Measurements from ENCODE around the gene RAB28. TPM values are rescaled to one million over a fixed set of nuclear protein-coding genes. Genes with fewer than 3 reads are reported as not detected.

RAB28 gene
- total and polyA plus RNA-seq, 4 donors, result 23.7 to 34.7 (median 33.0) TPM

DNA sequence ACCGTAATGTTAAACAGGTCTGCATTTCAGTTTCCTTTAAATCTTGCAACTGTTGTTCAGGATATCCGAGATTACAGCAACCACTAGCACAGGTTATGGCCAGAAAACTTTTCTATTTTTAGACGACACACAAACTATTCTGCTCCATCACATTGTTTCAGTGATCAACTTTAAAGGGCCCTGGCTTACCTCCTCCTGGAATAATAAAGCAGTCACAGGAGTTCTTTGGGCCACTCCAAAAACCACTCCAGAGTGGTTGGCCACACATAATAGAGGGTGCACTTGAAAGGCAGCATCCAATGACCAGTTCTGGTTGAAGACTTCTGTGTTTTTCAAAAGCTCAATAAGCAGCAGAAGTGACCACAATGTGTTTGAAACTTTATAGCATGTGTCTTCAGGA lies 118.9 kb downstream of the RAB28 start:
- Histone ChIP-seq H3K9me3 (ENCODE audit: control insufficient read depth, insufficient read depth, low read length) (no peaks in the 10 kb centered on the region), H3K4me3 (ENCODE audit: low read depth, low read length) (no peak overlapping the region), H3K27me3 (ENCODE audit: control insufficient read depth, insufficient read depth, low read length) (no peaks in the 10 kb centered on the region), H3K36me3 (ENCODE audit: control insufficient read depth, insufficient read depth, low read length) (no peaks in the 10 kb centered on the region), H3K27ac (ENCODE audit: low read depth, low read length) (no peak overlapping the region), H3K4me1 (ENCODE audit: control insufficient read depth, insufficient read depth, low read length) (no peaks in the 10 kb centered on the region)
- 88% methylated on average over 2 of the region's 3 CpGs for WGBS (ENCODE audit: insufficient coverage)
- DNase-seq (ENCODE audit: low read depth in 4 of 6, low spot score in 6 of 6), result no peak

DNA sequence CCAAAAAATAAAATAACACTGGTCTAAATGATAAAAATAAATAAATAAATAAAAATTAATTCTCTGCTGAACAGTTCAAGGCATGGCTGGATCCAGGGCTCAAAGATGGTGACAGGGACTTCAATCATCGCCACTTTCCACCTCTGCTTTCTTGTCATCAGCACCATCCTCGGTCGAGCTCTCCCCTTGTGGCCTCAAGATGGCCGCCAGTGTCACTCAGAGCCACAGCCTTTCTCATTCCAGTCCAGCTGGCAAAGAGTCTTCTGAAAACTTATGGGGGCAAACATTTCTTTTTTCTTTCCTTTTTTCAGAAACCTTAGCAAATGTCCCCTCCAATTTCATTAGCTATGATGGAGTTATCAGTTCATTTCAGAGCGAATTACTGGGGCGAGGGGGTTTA lies 119.5 kb downstream of the RAB28 start:
- Histone ChIP-seq H3K4me3 (ENCODE audit: low read depth, low read length) (no peak overlapping the region), H3K4me1 (ENCODE audit: control insufficient read depth, insufficient read depth, low read length) (no peaks in the 10 kb centered on the region), H3K36me3 (ENCODE audit: control insufficient read depth, insufficient read depth, low read length) (no peaks in the 10 kb centered on the region), H3K27ac (ENCODE audit: low read depth, low read length) (no peak overlapping the region), H3K27me3 (ENCODE audit: control insufficient read depth, insufficient read depth, low read length) (no peaks in the 10 kb centered on the region), H3K9me3 (ENCODE audit: control insufficient read depth, insufficient read depth, low read length) (no peaks in the 10 kb centered on the region)
- WGBS (ENCODE audit: insufficient coverage), result 96% methylated on average over 4 of the region's 6 CpGs
- no peak for DNase-seq (ENCODE audit: low read depth in 4 of 6, low spot score in 6 of 6)

GRCh38 chr4:13364172-13364571 lies 120.0 kb downstream of the RAB28 start:
- no CpG with 5 or more reads among the region's 1 CpG for WGBS (ENCODE audit: insufficient coverage)
- DNase-seq (ENCODE audit: low read depth in 4 of 6, low spot score in 6 of 6), result no peak

DNA sequence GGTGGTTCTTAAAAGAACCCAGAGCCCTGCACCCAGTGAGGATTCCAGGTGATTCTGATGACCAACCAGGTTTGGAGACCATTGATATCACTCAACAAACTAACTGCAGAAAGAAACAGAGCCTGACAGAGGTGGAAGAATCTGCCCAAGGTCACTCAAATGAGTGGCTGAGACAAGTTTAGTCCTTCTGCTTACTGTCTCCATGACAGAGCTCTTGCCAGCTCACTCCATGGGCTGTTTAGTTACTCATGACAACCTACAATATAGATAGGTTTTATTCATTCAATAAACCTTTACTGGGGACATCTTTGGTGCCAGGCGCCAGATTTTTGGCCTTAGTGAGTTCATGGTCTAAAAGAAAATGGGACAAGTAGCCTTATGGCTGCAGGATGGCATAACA lies 124.3 kb downstream of the RAB28 start:
- Histone ChIP-seq H3K36me3 (ENCODE audit: control insufficient read depth, insufficient read depth, low read length) (no peaks in the 10 kb centered on the region), H3K27ac (ENCODE audit: low read depth, low read length) (no peak overlapping the region), H3K4me3 (ENCODE audit: low read depth, low read length) (no peak overlapping the region), H3K4me1 (ENCODE audit: control insufficient read depth, insufficient read depth, low read length) (no peaks in the 10 kb centered on the region), H3K27me3 (ENCODE audit: control insufficient read depth, insufficient read depth, low read length) (no peaks in the 10 kb centered on the region), H3K9me3 (ENCODE audit: control insufficient read depth, insufficient read depth, low read length) (no peaks in the 10 kb centered on the region)
- DNase-seq (ENCODE audit: low read depth in 4 of 6, low spot score in 6 of 6), result no peak
- WGBS (ENCODE audit: insufficient coverage), result 100% methylated on average over 1 of the region's 1 CpG

More at GRCh38 chr4:13364172-13364571, 120.0 kb downstream of the RAB28 start:
- H3K4me3 ChIP-seq (ENCODE audit: low read depth, low read length), result no peak overlapping the region
- no peaks in the 10 kb centered on the region for H3K27me3 ChIP-seq (ENCODE audit: control insufficient read depth, insufficient read depth, low read length)
- no peaks in the 10 kb centered on the region for H3K9me3 ChIP-seq (ENCODE audit: control insufficient read depth, insufficient read depth, low read length)
- H3K27ac ChIP-seq (ENCODE audit: low read depth, low read length), result no peak overlapping the region
- no peaks in the 10 kb centered on the region for H3K4me1 ChIP-seq (ENCODE audit: control insufficient read depth, insufficient read depth, low read length)
- no peaks in the 10 kb centered on the region for H3K36me3 ChIP-seq (ENCODE audit: control insufficient read depth, insufficient read depth, low read length)

- H3K36me3 ChIP-seq (ENCODE audit: control insufficient read depth, insufficient read depth, low read length), result no peaks in the 10 kb centered on the region
- H3K9me3 ChIP-seq (ENCODE audit: control insufficient read depth, insufficient read depth, low read length), result no peaks in the 10 kb centered on the region
- no peaks in the 10 kb centered on the region for H3K27me3 ChIP-seq (ENCODE audit: control insufficient read depth, insufficient read depth, low read length)
- no peak for DNase-seq (ENCODE audit: low read depth in 4 of 6, low spot score in 6 of 6)
- H3K4me3 ChIP-seq (ENCODE audit: low read depth, low read length), result no peak overlapping the region
- H3K4me1 ChIP-seq (ENCODE audit: control insufficient read depth, insufficient read depth, low read length), result no peaks in the 10 kb centered on the region
- 89% methylated on average over 4 of the region's 7 CpGs for WGBS (ENCODE audit: insufficient coverage)
- no peak overlapping the region for H3K27ac ChIP-seq (ENCODE audit: low read depth, low read length)
Measured at GRCh38 chr4:13355111-13355880, 128.8 kb downstream of the RAB28 start.

- H3K4me1 ChIP-seq (ENCODE audit: control insufficient read depth, insufficient read depth, low read length), result no peaks in the 10 kb centered on the region
- H3K36me3 ChIP-seq (ENCODE audit: control insufficient read depth, insufficient read depth, low read length), result no peaks in the 10 kb centered on the region
- H3K27ac ChIP-seq (ENCODE audit: low read depth, low read length), result no peak overlapping the region
- H3K27me3 ChIP-seq (ENCODE audit: control insufficient read depth, insufficient read depth, low read length), result no peaks in the 10 kb centered on the region
- no peak for DNase-seq (ENCODE audit: low read depth in 4 of 6, low spot score in 6 of 6)
- WGBS (ENCODE audit: insufficient coverage), result 98% methylated on average over 3 of the region's 3 CpGs
- no peaks in the 10 kb centered on the region for H3K9me3 ChIP-seq (ENCODE audit: control insufficient read depth, insufficient read depth, low read length)
- no peak overlapping the region for H3K4me3 ChIP-seq (ENCODE audit: low read depth, low read length)
Measured at GRCh38 chr4:13349096-13349495, 135.0 kb downstream of the RAB28 start.

GRCh38 chr4:13348216-13348615 lies 135.9 kb downstream of the RAB28 start:
- H3K4me1 ChIP-seq (ENCODE audit: control insufficient read depth, insufficient read depth, low read length), result no peaks in the 10 kb centered on the region
- DNase-seq (ENCODE audit: low read depth in 4 of 6, low spot score in 6 of 6), result no peak
- no peak overlapping the region for H3K27ac ChIP-seq (ENCODE audit: low read depth, low read length)
- no peaks in the 10 kb centered on the region for H3K9me3 ChIP-seq (ENCODE audit: control insufficient read depth, insufficient read depth, low read length)
- H3K4me3 ChIP-seq (ENCODE audit: low read depth, low read length), result no peak overlapping the region
- no peaks in the 10 kb centered on the region for H3K27me3 ChIP-seq (ENCODE audit: control insufficient read depth, insufficient read depth, low read length)
- WGBS (ENCODE audit: insufficient coverage), result no CpG with 5 or more reads among the region's 3 CpGs
- H3K36me3 ChIP-seq (ENCODE audit: control insufficient read depth, insufficient read depth, low read length), result no peaks in the 10 kb centered on the region

DNA sequence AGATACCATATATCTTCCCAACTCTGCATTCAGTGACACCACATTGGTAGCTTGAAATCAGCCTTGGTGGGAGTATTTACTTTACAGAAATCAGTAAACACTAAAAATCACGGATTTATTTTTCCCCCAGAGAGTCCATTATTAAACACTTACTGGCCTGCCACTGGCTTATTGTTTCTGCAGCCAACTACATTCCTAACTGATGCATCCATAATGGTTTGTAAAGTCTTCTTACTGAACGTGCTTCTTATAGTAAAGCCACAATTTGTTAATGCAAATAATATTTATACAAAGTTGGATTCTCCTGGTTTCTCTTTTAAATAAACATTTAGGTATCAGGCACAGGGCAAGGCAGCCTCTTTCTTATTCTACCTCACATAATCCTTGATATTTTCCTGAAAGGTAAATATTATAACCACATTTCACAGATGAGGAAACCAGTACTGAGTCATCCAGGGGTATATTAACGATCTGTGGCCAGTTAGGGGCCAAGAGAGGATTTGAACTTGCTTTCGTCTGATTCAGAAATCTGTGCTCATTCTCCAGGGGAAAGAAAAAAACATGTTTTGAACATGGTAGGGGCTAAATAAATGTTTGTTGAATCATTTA lies 136.5 kb downstream of the RAB28 start:
- no peak overlapping the region for H3K27ac ChIP-seq (ENCODE audit: low read depth, low read length)
- H3K36me3 ChIP-seq (ENCODE audit: control insufficient read depth, insufficient read depth, low read length), result no peaks in the 10 kb centered on the region
- no peaks in the 10 kb centered on the region for H3K27me3 ChIP-seq (ENCODE audit: control insufficient read depth, insufficient read depth, low read length)
- WGBS (ENCODE audit: insufficient coverage), result 100% methylated on average over 2 of the region's 4 CpGs
- H3K4me1 ChIP-seq (ENCODE audit: control insufficient read depth, insufficient read depth, low read length), result no peaks in the 10 kb centered on the region
- DNase-seq (ENCODE audit: low read depth in 4 of 6, low spot score in 6 of 6), result no peak
- H3K9me3 ChIP-seq (ENCODE audit: control insufficient read depth, insufficient read depth, low read length), result no peaks in the 10 kb centered on the region
- no peak overlapping the region for H3K4me3 ChIP-seq (ENCODE audit: low read depth, low read length)

DNA sequence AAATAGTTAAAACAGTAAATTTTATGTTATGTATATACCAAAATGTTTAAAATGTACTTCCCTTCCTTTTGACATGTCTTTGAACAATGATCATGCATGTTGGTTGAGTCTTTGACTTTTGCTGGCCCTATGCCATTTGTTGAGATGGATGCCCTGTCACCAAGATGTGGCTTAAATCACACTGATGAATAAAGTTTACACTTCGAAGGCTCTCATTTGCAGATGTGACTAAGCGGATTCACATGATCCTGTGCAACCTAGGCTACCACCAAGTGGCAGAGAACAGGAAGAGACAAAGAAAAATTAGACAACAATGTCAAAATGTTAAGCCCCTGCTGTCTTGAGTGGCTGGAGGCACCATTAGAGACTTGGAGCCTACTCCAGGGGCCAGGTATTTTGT lies 139.9 kb downstream of the RAB28 start:
- DNase-seq (ENCODE audit: low read depth in 4 of 6, low spot score in 6 of 6), result no peak
- 85% methylated on average over 2 of the region's 2 CpGs for WGBS (ENCODE audit: insufficient coverage)

GRCh38 chr4:13340672-13341071 lies 143.5 kb downstream of the RAB28 start:
- no peak overlapping the region for H3K27ac ChIP-seq (ENCODE audit: low read depth, low read length)
- no peak for DNase-seq (ENCODE audit: low read depth in 4 of 6, low spot score in 6 of 6)
- H3K4me3 ChIP-seq (ENCODE audit: low read depth, low read length), result no peak overlapping the region
- H3K4me1 ChIP-seq (ENCODE audit: control insufficient read depth, insufficient read depth, low read length), result no peaks in the 10 kb centered on the region
- H3K36me3 ChIP-seq (ENCODE audit: control insufficient read depth, insufficient read depth, low read length), result no peaks in the 10 kb centered on the region
- H3K9me3 ChIP-seq (ENCODE audit: control insufficient read depth, insufficient read depth, low read length), result no peaks in the 10 kb centered on the region
- no peaks in the 10 kb centered on the region for H3K27me3 ChIP-seq (ENCODE audit: control insufficient read depth, insufficient read depth, low read length)

More for the DNA sequence above, 139.9 kb downstream of the RAB28 start:
- no peak overlapping the region for H3K4me3 ChIP-seq (ENCODE audit: low read depth, low read length)
- no peak overlapping the region for H3K27ac ChIP-seq (ENCODE audit: low read depth, low read length)
- no peaks in the 10 kb centered on the region for H3K9me3 ChIP-seq (ENCODE audit: control insufficient read depth, insufficient read depth, low read length)
- H3K27me3 ChIP-seq (ENCODE audit: control insufficient read depth, insufficient read depth, low read length), result no peaks in the 10 kb centered on the region
- no peaks in the 10 kb centered on the region for H3K36me3 ChIP-seq (ENCODE audit: control insufficient read depth, insufficient read depth, low read length)
- no peaks in the 10 kb centered on the region for H3K4me1 ChIP-seq (ENCODE audit: control insufficient read depth, insufficient read depth, low read length)
